Measurements from ENCODE around the gene LRRC26.

LRRC26 gene

DNA sequence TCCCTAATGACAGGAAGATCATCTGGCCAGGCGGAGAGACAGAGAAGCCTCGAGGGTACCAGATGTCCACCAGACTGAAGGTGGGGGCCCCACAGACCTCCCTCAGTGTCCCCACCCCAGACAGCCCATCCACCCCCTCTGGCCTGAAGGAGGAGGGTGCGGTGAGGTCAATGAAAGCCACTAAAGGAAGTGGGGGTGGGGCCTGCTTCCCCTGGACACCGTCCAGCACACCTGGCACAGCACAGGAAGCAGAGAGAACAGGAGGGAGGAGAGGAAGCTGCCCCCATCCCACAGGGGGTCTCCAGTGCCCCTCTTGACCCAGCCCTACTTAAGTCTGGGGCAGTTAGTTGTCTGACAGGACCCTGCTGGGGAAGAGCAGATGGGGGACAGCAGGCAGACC, 11.2 kb downstream of the LRRC26 start:
- Histone ChIP-seq H3K4me1 (ENCODE audit: control insufficient read depth, insufficient read depth, low read length) (peaks cover 16% of the 10 kb centered on the region), H3K4me3 (ENCODE audit: low read length in 2 of 2) (no peak overlapping the region), H3K9me3 (ENCODE audit: control insufficient read depth in 2 of 2, low read length in 2 of 2) (no peaks in the 10 kb centered on the region), H3K36me3 (ENCODE audit: control insufficient read depth in 2 of 2, insufficient read depth in 2 of 2, low read length in 2 of 2) (no peaks in the 10 kb centered on the region), H3K27ac (ENCODE audit: low read length) (no peak overlapping the region), H3K27me3 (ENCODE audit: control insufficient read depth in 1 of 2, insufficient read depth in 2 of 2, low read length in 2 of 2) (peaks cover 53 to 76% of the 10 kb centered on the region in 2 donors), H3K9ac (ENCODE audit: low read length in 2 of 2) (no peak overlapping the region)

DNA sequence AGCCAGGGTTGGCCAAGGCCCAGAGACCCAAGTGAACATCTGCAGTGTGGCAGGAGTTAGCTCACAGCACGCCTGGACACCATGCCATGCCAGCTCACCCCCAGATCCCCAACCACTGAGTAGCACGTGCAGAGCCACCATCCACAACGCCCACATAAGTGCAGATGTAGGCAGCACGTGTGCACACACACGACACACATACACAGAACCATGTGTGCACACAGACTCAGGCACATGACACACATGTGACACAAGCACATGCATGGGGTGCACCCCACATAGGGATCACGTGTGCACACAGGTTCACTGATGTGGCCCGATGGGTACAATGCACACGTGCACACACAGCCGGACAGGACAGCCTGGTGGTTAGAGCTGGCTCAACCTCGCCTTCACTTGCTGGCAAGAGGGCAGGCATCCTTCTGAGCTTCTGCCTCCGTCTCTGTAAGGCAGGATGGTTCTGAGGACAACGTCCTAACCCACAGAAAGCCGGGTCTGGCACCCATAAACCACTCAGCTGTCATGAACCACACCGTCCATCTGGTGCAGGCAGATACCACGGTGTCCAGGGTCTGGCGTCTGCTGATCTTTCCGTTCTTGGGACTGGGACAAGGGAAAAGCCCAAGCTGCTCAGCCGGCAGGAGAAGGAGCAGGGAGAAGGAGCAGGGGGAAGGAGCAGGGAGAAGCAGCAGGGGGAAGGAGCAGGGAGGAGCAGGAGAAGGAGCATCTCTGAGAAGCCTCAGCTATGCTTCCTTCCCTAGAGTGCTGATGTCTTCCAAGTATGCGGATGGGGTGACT, 12.0 kb downstream of the LRRC26 start:
- Histone ChIP-seq H3K27ac (ENCODE audit: low read length) (no peak overlapping the region), H3K27me3 (ENCODE audit: control insufficient read depth in 1 of 2, insufficient read depth in 2 of 2, low read length in 2 of 2) (peaks cover 52 to 68% of the 10 kb centered on the region in 2 donors), H3K9me3 (ENCODE audit: control insufficient read depth in 2 of 2, low read length in 2 of 2) (no peaks in the 10 kb centered on the region), H3K4me1 (ENCODE audit: control insufficient read depth, insufficient read depth, low read length) (peaks cover 13% of the 10 kb centered on the region), H3K36me3 (ENCODE audit: control insufficient read depth in 2 of 2, insufficient read depth in 2 of 2, low read length in 2 of 2) (no peaks in the 10 kb centered on the region), H3K4me3 (ENCODE audit: low read length in 2 of 2) (no peak overlapping the region), H3K9ac (ENCODE audit: low read length in 2 of 2) (no peak overlapping the region)

DNA sequence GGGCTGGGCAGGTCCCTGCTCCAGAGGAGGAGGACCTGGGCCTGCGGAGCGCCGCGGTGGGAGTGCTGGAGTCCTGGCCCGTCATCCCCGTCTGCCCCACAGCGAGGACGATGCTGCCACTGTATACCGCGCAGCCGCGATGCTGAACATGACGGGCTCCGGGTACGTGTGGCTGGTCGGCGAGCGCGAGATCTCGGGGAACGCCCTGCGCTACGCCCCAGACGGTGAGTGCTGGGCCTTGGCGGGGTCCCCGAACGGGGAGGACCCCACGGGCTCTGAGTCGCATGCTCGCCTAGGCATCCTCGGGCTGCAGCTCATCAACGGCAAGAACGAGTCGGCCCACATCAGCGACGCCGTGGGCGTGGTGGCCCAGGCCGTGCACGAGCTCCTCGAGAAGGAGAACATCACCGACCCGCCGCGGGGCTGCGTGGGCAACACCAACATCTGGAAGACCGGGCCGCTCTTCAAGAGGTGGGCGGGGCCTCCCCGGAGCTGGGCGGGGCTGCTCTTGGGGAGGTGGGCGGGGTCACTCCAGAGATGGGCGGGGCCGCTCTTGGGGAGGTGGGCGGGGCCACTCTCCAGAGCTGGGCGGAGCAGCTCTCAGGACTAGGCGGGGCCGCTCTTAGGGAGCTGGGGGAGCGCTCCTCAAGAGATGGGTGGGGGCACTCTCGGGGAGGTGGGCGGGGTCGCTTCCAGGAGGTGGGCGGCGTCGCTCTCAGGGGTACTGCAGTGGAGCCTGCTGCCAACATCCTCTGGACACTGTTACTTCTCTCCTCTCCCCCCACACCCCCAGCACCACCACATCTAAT, 13.1 kb downstream of the LRRC26 start:
- no peaks in the 10 kb centered on the region for H3K36me3 ChIP-seq (ENCODE audit: control insufficient read depth in 2 of 2, insufficient read depth in 2 of 2, low read length in 2 of 2)
- H3K9ac ChIP-seq (ENCODE audit: low read length in 2 of 2) = no peak overlapping the region
- peak overlapping the region in 1 of 2 donors; percentile 54 for H3K4me3 ChIP-seq (ENCODE audit: low read length in 2 of 2)
- H3K9me3 ChIP-seq (ENCODE audit: control insufficient read depth in 2 of 2, low read length in 2 of 2) = no peaks in the 10 kb centered on the region
- H3K4me1 ChIP-seq (ENCODE audit: control insufficient read depth, insufficient read depth, low read length) = peaks cover 5% of the 10 kb centered on the region
- H3K27me3 ChIP-seq (ENCODE audit: control insufficient read depth in 1 of 2, insufficient read depth in 2 of 2, low read length in 2 of 2) = peaks cover 49 to 60% of the 10 kb centered on the region in 2 donors
- no peak overlapping the region for H3K27ac ChIP-seq (ENCODE audit: low read length)

DNA sequence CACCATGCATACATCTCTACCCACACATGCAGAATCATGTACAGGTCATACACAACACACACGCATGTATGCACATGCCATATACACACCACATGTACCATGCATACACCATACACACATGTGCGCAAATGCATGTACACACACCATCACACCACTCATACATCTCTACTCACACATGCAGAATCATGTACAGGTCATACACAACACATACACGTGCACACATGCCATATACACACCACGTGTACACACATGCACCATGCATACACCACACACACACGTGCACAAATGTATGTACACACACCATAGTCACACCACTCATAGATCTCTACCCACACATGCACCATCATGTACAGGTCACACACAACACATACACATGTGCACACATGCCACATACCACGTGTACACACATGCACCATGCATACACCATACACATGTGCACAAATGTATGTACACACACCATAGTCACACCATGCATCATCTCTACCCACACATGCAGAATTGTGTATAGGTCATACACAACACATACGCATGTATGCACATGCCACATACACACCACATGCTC, 16.9 kb downstream of the LRRC26 start:
- H3K9ac ChIP-seq (ENCODE audit: low read length in 2 of 2) = no peak overlapping the region
- no peak overlapping the region for H3K4me3 ChIP-seq (ENCODE audit: low read length in 2 of 2)
- H3K4me1 ChIP-seq (ENCODE audit: control insufficient read depth, insufficient read depth, low read length) = peaks cover 5% of the 10 kb centered on the region
- no peak overlapping the region for H3K27ac ChIP-seq (ENCODE audit: low read length)
- no peaks in the 10 kb centered on the region for H3K36me3 ChIP-seq (ENCODE audit: control insufficient read depth in 2 of 2, insufficient read depth in 2 of 2, low read length in 2 of 2)
- no peaks in the 10 kb centered on the region for H3K9me3 ChIP-seq (ENCODE audit: control insufficient read depth in 2 of 2, low read length in 2 of 2)
- peaks cover 35 to 39% of the 10 kb centered on the region in 2 donors for H3K27me3 ChIP-seq (ENCODE audit: control insufficient read depth in 1 of 2, insufficient read depth in 2 of 2, low read length in 2 of 2)

DNA sequence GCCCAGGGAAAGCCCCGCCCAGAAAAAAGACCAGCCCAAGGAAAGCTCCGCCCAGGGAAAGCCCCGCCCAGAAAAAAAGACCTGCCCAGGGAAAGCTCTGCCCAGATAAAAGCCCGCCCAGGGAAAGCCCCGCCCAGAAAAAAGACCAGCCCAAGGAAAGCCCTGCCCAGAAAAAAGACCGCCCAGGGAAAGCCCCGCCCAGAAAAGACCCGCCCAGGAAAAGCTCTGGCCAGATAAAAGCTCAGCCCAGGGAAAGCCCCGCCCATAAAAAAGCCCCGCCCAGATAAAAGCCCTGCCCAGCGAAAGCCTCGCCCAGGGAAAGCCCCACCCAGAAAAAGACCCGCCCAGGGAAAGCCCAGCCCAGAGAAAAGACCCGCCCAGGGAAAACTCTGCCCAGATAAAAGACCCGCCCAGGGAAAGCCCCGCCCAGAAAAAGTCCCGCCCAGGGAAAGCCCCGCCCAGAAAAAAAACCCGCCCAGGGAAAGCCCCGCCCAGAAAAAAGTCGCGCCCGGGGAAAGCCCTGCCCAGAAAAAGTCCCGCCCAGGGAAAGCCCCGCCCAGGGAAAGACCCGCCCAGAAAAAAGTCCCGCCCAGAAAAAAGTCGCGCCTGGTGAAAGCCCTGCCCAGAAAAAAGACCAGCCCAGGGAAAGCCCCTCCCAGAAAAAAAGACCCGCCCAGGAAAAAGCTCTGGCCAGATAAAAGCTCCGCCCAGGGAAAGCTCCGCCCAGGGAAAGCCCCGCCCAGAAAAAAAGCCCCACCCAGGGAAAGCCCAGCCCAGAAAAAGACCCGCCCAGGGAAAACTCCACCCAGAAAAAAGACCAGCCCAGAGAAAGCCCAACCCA, 19.0 kb downstream of the LRRC26 start:
- Histone ChIP-seq H3K4me3 (ENCODE audit: low read length in 2 of 2) (no peak overlapping the region), H3K36me3 (ENCODE audit: control insufficient read depth in 2 of 2, insufficient read depth in 2 of 2, low read length in 2 of 2) (no peaks in the 10 kb centered on the region), H3K9ac (ENCODE audit: low read length in 2 of 2) (no peak overlapping the region), H3K27me3 (ENCODE audit: control insufficient read depth in 1 of 2, insufficient read depth in 2 of 2, low read length in 2 of 2) (peaks cover 28 to 34% of the 10 kb centered on the region in 2 donors), H3K9me3 (ENCODE audit: control insufficient read depth in 2 of 2, low read length in 2 of 2) (no peaks in the 10 kb centered on the region), H3K27ac (ENCODE audit: low read length) (no peak overlapping the region), H3K4me1 (ENCODE audit: control insufficient read depth, insufficient read depth, low read length) (no peaks in the 10 kb centered on the region)

DNA sequence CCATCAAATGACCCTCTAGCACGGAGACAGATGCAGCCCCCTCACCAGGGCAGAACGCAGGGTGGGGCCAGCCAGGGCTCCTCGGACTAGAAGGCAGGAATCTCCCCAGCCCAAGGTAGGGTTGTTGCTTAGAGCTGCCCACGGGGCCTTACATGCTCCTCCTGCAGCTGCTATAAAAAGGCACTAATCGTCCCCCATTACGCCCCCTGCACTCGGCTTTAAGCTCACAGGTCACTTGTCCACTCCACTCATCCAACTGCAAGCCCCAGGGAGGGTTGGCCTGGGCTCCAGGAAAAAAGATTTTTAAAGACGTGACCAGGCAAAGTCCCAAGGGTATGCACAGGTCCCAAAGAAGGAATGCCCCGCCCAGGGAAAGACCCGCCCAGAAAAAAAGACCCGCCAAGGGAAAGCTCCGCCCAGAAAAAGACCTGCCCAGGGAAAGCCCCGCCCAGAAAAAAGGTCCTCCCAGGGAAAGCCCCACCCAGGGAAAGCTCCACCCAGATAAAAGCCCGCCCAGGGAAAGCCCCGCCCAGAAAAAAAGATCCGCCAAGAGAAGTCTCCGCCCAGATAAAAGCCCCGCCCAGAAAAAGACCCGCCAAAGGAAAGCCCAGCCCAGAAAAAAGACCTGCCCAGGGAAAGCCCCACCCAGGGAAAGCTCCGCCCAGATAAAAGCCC, 19.8 kb downstream of the LRRC26 start:
- Histone ChIP-seq H3K36me3 (ENCODE audit: control insufficient read depth in 2 of 2, insufficient read depth in 2 of 2, low read length in 2 of 2) (no peaks in the 10 kb centered on the region), H3K4me1 (ENCODE audit: control insufficient read depth, insufficient read depth, low read length) (no peaks in the 10 kb centered on the region), H3K4me3 (ENCODE audit: low read length in 2 of 2) (no peak overlapping the region), H3K9me3 (ENCODE audit: control insufficient read depth in 2 of 2, low read length in 2 of 2) (no peaks in the 10 kb centered on the region), H3K9ac (ENCODE audit: low read length in 2 of 2) (no peak overlapping the region), H3K27me3 (ENCODE audit: control insufficient read depth in 1 of 2, insufficient read depth in 2 of 2, low read length in 2 of 2) (peaks cover 20 to 29% of the 10 kb centered on the region in 2 donors), H3K27ac (ENCODE audit: low read length) (no peak overlapping the region)

DNA sequence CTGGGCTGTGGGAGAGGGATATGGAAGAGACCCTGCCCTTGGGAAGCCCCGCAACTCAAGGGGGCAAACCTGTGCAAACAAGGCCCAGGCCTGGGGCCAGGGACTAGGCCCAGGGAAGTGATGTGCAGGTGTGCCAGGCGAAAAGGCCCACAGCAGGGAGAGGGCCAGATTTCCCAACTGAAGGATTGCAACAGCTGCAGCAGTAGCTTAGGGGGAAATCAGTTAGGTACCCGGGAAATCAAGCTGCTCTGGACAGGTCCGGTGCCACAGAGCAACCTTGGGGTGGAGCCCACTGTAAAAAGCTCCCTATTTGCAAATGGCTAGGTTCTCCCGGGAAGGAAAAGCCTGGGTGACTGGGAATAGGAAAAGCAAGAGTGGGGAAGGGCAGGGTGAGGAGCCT, 20.5 kb downstream of the LRRC26 start:
- H3K36me3 ChIP-seq (ENCODE audit: control insufficient read depth in 2 of 2, insufficient read depth in 2 of 2, low read length in 2 of 2) = no peaks in the 10 kb centered on the region
- no peaks in the 10 kb centered on the region for H3K4me1 ChIP-seq (ENCODE audit: control insufficient read depth, insufficient read depth, low read length)
- H3K9me3 ChIP-seq (ENCODE audit: control insufficient read depth in 2 of 2, low read length in 2 of 2) = no peaks in the 10 kb centered on the region
- no peak overlapping the region for H3K9ac ChIP-seq (ENCODE audit: low read length in 2 of 2)
- H3K27me3 ChIP-seq (ENCODE audit: control insufficient read depth in 1 of 2, insufficient read depth in 2 of 2, low read length in 2 of 2) = peaks cover 18 to 29% of the 10 kb centered on the region in 2 donors
- no peak overlapping the region for H3K27ac ChIP-seq (ENCODE audit: low read length)
- no peak overlapping the region for H3K4me3 ChIP-seq (ENCODE audit: low read length in 2 of 2)

DNA sequence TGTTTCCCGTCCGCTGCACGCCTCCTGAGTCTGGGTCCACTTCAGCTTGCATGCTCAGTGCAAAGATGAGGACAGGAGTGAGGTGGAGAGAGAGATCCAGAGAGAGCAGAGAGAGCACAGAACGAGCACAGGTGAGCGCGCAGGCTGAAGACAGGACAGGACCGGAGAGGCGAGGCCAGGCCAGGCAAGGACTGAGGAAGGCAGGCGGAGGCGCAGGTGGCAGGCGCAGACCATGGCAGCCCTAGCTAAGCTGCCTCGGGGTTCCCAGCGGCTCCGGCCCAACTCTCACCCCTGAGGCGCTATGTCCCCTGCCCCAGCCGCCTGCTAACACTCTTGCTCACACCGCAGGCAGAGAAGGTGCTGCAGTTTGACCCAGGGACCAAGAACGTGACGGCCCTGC, 21.2 kb downstream of the LRRC26 start:
- Histone ChIP-seq H3K36me3 (ENCODE audit: control insufficient read depth in 2 of 2, insufficient read depth in 2 of 2, low read length in 2 of 2) (no peaks in the 10 kb centered on the region), H3K27me3 (ENCODE audit: control insufficient read depth in 1 of 2, insufficient read depth in 2 of 2, low read length in 2 of 2) (peaks cover 22 to 33% of the 10 kb centered on the region in 2 donors), H3K4me1 (ENCODE audit: control insufficient read depth, insufficient read depth, low read length) (no peaks in the 10 kb centered on the region), H3K9ac (ENCODE audit: low read length in 2 of 2) (no peak overlapping the region), H3K27ac (ENCODE audit: low read length) (no peak overlapping the region), H3K9me3 (ENCODE audit: control insufficient read depth in 2 of 2, low read length in 2 of 2) (no peaks in the 10 kb centered on the region), H3K4me3 (ENCODE audit: low read length in 2 of 2) (no peak overlapping the region)

DNA sequence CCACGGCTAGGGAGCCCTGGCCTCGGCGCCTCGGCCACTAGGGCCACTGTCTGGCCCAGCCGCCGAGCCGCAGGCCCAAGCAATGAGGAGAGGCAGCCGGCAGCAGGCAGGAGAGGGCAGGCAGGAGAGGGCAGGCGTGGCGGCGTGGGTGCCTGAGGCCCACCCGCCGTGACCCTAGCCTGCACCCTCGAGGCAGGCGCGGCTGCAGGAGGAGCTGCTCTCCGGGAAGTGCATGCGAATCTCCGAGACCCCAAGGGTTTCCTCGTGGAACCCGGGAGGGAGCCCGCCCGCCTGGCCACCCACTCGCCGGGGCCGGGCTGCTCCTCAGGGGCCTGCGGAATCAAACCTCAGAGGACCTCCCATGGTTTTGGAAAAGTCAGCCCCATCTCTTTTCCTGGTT, 21.6 kb downstream of the LRRC26 start:
- Histone ChIP-seq H3K27ac (ENCODE audit: low read length) (no peak overlapping the region), H3K4me3 (ENCODE audit: low read length in 2 of 2) (no peak overlapping the region), H3K27me3 (ENCODE audit: control insufficient read depth in 1 of 2, insufficient read depth in 2 of 2, low read length in 2 of 2) (peaks cover 26 to 34% of the 10 kb centered on the region in 2 donors), H3K4me1 (ENCODE audit: control insufficient read depth, insufficient read depth, low read length) (no peaks in the 10 kb centered on the region), H3K36me3 (ENCODE audit: control insufficient read depth in 2 of 2, insufficient read depth in 2 of 2, low read length in 2 of 2) (no peaks in the 10 kb centered on the region), H3K9me3 (ENCODE audit: control insufficient read depth in 2 of 2, low read length in 2 of 2) (no peaks in the 10 kb centered on the region), H3K9ac (ENCODE audit: low read length in 2 of 2) (no peak overlapping the region)

DNA sequence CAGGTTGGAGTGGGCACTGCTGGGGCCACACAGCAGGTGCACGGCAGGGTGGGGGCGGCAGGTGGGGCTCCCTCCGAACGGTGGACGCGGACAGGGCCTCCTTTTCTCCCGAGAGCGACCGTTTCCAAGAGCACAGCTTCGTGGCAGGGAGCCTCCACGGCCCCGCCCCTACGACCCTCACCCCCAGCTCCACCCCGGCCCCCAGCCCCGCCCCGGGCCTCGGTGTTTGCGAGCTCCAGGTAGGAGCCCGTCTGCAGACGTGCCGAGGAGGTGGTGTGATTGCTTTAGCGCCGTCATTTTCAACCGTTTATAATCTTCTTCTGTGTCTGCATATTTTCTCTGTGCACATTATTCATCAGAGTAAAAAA, 22.1 kb downstream of the LRRC26 start:
- no peaks in the 10 kb centered on the region for H3K4me1 ChIP-seq (ENCODE audit: control insufficient read depth, insufficient read depth, low read length)
- H3K27ac ChIP-seq (ENCODE audit: low read length) = no peak overlapping the region
- no peaks in the 10 kb centered on the region for H3K36me3 ChIP-seq (ENCODE audit: control insufficient read depth in 2 of 2, insufficient read depth in 2 of 2, low read length in 2 of 2)
- no peaks in the 10 kb centered on the region for H3K9me3 ChIP-seq (ENCODE audit: control insufficient read depth in 2 of 2, low read length in 2 of 2)
- no peak overlapping the region for H3K4me3 ChIP-seq (ENCODE audit: low read length in 2 of 2)
- no peak overlapping the region for H3K9ac ChIP-seq (ENCODE audit: low read length in 2 of 2)
- H3K27me3 ChIP-seq (ENCODE audit: control insufficient read depth in 1 of 2, insufficient read depth in 2 of 2, low read length in 2 of 2) = peaks cover 29 to 36% of the 10 kb centered on the region in 2 donors

Measured in stomach smooth muscle (tissue), 2 donors.